RWPE1 (cell line): ENCODE results near the gene PMP22.

ENCODE experiments used
- CTCF ChIA-PET: fragments of 350-600 bp; sonication (Branson Sonifier 250); formaldehyde crosslinking; extraction: SDS; loops from one replicate; lab custom pipeline; 2021; lab: Yijun Ruan, JAX
- POLR2A ChIA-PET: fragments of 400-600 bp; formaldehyde crosslinking; extraction: SDS; loops from one replicate; lab custom pipeline; 2020; ENCODE audit warnings: antibody characterized with exemption; ENCODE audit not compliant: low non-redundant PET; lab: Yijun Ruan, JAX
- DNase-seq: peaks from one replicate; pipeline ENCODE4 v3.0.0; 2012; ENCODE audit warnings: low spot score
- H3K27ac ChIP-seq: fragments of 450-650 bp; 2 replicates; pipeline ENCODE4 v1.5.1; 2017
- CTCF ChIP-seq: fragments of 450-650 bp; conservative IDR thresholded peaks from 2 replicates; pipeline ENCODE4 v1.5.1; 2017; ENCODE audit warnings: low read depth, mild to moderate bottlenecking

PMP22 gene

GRCh38 chr17:15270628-15271381, 5.7 kb upstream of the PMP22 start:
- no peak for TF ChIP-seq CTCF
- POLR2A ChIA-PET, result no interaction called here
- DNase-seq, result no peak
- no peak overlapping the region for H3K27ac ChIP-seq
- CTCF ChIA-PET, result no interaction called here

GRCh38 chr17:15269780-15270089, 4.6 kb upstream of the PMP22 start:
- POLR2A ChIA-PET, result no interaction called here
- CTCF ChIA-PET, result interaction anchor here (1.0 kb wide), 1 partner anchor 233 kb away, joined by 3 read pairs; no protein-coding TSS in a partner anchor
- DNase-seq, result no peak
- no peak overlapping the region for H3K27ac ChIP-seq
- TF ChIP-seq CTCF, result no peak

- H3K27ac ChIP-seq, result no peak overlapping the region
- CTCF ChIA-PET, result interaction anchor here (0.8 to 1.0 kb wide), 2 partner anchors 234 to 1723 kb away, joined by 3 to 4 read pairs; no protein-coding TSS in a partner anchor
- TF ChIP-seq CTCF, result no peak
- no peak for DNase-seq
- POLR2A ChIA-PET, result no interaction called here
Measured at GRCh38 chr17:15269087-15269779, 4.1 kb upstream of the PMP22 start.

- CTCF ChIA-PET, result interaction anchor here (0.7 to 0.8 kb wide), 2 partner anchors 234 to 1722 kb away, joined by 4 to 6 read pairs; no protein-coding TSS in a partner anchor
- POLR2A ChIA-PET, result no interaction called here
- no peak overlapping the region for H3K27ac ChIP-seq
- DNase-seq, result no peak
- no peak for TF ChIP-seq CTCF
Measured at GRCh38 chr17:15268461-15268860, 3.3 kb upstream of the PMP22 start.

GRCh38 chr17:15267996-15268395, 2.9 kb upstream of the PMP22 start:
- no peak for TF ChIP-seq CTCF
- no peak overlapping the region for H3K27ac ChIP-seq
- no peak for DNase-seq
- ChIA-PET POLR2A (no interaction called here), CTCF (interaction anchor here (0.7 to 0.8 kb wide), 3 partner anchors 173 to 1722 kb away, joined by 4 to 6 read pairs (median 4); no protein-coding TSS in a partner anchor)

GRCh38 chr17:15266325-15267125, 1.4 kb upstream of the PMP22 start:
- ChIA-PET CTCF (interaction anchor here (0.5 to 0.6 kb wide), 2 partner anchors 70 to 161 kb away, joined by 3 to 5 read pairs; no protein-coding TSS in a partner anchor), POLR2A (no interaction called here)
- no peak overlapping the region for H3K27ac ChIP-seq
- no peak for DNase-seq
- no peak for TF ChIP-seq CTCF
